ENCODE results near the gene CNTNAP5. TPM values are rescaled to one million over a fixed set of nuclear protein-coding genes. Genes with fewer than 3 reads are reported as not detected.
A peak's percentile ranks its signal among the peaks of the same experiment; 100 is the strongest.

The CNTNAP5 gene
- total and polyA plus RNA-seq, 2 of the 13 experiments (the other 11 are each of a cell fraction or from before 2014, with no cell fraction given): not detected

DNA sequence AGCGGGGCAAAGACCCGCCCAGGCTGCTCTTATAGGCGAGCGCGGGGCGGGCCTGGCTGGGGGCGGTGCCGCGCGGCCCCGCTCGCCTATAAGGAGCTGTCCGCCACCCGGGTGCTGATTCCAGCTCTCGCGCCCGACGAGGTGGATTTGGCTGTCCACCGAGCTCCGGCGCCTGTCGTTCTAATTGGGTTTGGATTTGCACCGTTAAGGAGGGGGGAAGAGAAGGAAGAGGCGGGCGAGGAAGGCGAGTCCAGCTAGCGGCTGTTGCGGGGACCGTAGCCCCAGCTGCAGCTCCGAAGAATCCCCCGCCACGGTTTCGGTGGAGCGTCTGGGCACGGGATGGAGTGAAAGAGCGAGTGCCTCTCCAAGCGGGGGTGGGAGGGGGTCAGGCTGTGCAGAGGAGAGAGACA lies at the start of gene CNTNAP5 (continued):
- TF ChIP-seq, protein P1, sequence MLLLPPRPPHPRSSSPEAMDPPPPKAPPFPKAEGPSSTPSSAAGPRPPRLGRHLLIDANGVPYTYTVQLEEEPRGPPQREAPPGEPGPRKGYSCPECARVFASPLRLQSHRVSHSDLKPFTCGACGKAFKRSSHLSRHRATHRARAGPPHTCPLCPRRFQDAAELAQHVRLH (CRISPR knock-in tag; IDR thresholded peaks at IDR 0.05; ENCODE audit: borderline replicate concordance, low read depth): no peak
- TF ChIP-seq, protein P2, sequence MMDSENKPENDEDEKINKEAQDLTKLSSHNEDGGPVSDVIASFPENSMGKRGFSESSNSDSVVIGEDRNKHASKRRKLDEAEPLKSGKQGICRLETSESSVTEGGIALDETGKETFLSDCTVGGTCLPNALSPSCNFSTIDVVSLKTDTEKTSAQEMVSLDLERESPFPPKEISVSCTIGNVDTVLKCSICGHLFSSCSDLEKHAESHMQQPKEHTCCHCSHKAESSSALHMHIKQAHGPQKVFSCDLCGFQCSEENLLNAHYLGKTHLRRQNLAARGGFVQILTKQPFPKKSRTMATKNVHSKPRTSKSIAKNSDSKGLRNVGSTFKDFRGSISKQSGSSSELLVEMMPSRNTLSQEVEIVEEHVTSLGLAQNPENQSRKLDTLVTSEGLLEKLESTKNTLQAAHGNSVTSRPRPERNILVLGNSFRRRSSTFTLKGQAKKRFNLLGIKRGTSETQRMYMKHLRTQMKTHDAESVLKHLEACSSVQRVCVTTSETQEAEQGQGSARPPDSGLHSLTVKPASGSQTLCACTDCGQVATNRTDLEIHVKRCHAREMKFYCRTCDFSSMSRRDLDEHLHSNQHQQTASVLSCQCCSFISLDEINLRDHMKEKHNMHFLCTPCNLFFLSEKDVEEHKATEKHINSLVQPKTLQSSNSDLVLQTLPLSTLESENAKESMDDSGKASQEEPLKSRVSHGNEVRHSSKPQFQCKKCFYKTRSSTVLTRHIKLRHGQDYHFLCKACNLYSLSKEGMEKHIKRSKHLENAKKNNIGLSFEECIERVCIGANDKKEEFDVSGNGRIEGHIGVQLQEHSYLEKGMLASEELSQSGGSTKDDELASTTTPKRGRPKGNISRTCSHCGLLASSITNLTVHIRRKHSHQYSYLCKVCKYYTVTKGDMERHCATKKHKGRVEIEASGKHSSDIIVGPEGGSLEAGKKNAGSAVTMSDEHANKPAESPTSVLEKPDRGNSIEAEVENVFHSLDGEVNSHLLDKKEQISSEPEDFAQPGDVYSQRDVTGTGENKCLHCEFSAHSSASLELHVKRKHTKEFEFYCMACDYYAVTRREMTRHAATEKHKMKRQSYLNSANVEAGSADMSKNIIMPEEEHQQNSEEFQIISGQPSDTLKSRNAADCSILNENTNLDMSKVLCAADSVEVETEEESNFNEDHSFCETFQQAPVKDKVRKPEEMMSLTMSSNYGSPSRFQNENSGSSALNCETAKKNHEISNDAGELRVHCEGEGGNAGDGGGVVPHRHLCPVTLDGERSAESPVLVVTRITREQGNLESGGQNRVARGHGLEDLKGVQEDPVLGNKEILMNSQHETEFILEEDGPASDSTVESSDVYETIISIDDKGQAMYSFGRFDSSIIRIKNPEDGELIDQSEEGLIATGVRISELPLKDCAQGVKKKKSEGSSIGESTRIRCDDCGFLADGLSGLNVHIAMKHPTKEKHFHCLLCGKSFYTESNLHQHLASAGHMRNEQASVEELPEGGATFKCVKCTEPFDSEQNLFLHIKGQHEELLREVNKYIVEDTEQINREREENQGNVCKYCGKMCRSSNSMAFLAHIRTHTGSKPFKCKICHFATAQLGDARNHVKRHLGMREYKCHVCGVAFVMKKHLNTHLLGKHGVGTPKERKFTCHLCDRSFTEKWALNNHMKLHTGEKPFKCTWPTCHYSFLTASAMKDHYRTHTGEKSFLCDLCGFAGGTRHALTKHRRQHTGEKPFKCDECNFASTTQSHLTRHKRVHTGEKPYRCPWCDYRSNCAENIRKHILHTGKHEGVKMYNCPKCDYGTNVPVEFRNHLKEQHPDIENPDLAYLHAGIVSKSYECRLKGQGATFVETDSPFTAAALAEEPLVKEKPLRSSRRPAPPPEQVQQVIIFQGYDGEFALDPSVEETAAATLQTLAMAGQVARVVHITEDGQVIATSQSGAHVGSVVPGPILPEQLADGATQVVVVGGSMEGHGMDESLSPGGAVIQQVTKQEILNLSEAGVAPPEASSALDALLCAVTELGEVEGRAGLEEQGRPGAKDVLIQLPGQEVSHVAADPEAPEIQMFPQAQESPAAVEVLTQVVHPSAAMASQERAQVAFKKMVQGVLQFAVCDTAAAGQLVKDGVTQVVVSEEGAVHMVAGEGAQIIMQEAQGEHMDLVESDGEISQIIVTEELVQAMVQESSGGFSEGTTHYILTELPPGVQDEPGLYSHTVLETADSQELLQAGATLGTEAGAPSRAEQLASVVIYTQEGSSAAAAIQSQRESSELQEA (CRISPR knock-in tag; IDR thresholded peaks at IDR 0.05; ENCODE audit: not compliant biosample characterization): no peak
- TF ChIP-seq HNRNPLL (IDR thresholded peaks at IDR 0.05; ENCODE audit: low read depth, low read length, poor library complexity, severe bottlenecking) (no peak), MXD4 (CRISPR knock-in tag; IDR thresholded peaks at IDR 0.05) (no peak), CENPT (CRISPR knock-in tag; IDR thresholded peaks at IDR 0.05; ENCODE audit: low read depth) (no peak), IRX3 (CRISPR knock-in tag; IDR thresholded peaks at IDR 0.05; ENCODE audit: borderline replicate concordance, low read depth) (no peak), ZNF124 (CRISPR knock-in tag; IDR thresholded peaks at IDR 0.05) (no peak), ZNF766 (CRISPR knock-in tag; IDR thresholded peaks at IDR 0.05; ENCODE audit: borderline replicate concordance) (no peak), KDM2A (CRISPR knock-in tag; IDR thresholded peaks at IDR 0.05; ENCODE audit: borderline replicate concordance, low read depth) (peak; percentile 40; the same call in 1 of the 2 replicates), ZNF563 (CRISPR knock-in tag; IDR thresholded peaks at IDR 0.05) (no peak), TGIF2 (CRISPR knock-in tag; IDR thresholded peaks at IDR 0.05) (no peak), CREM (IDR thresholded peaks at IDR 0.05) (no peak), CREM (CRISPR knock-in tag; IDR thresholded peaks at IDR 0.05) (no peak), ZNF230 (CRISPR knock-in tag; IDR thresholded peaks at IDR 0.05) (no peak)
- TF ChIP-seq, protein P3, sequence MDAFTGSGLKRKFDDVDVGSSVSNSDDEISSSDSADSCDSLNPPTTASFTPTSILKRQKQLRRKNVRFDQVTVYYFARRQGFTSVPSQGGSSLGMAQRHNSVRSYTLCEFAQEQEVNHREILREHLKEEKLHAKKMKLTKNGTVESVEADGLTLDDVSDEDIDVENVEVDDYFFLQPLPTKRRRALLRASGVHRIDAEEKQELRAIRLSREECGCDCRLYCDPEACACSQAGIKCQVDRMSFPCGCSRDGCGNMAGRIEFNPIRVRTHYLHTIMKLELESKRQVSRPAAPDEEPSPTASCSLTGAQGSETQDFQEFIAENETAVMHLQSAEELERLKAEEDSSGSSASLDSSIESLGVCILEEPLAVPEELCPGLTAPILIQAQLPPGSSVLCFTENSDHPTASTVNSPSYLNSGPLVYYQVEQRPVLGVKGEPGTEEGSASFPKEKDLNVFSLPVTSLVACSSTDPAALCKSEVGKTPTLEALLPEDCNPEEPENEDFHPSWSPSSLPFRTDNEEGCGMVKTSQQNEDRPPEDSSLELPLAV (CRISPR knock-in tag; conservative IDR thresholded peaks at IDR 0.05; ENCODE audit: low read depth): no peak
- TF ChIP-seq, protein P4, sequence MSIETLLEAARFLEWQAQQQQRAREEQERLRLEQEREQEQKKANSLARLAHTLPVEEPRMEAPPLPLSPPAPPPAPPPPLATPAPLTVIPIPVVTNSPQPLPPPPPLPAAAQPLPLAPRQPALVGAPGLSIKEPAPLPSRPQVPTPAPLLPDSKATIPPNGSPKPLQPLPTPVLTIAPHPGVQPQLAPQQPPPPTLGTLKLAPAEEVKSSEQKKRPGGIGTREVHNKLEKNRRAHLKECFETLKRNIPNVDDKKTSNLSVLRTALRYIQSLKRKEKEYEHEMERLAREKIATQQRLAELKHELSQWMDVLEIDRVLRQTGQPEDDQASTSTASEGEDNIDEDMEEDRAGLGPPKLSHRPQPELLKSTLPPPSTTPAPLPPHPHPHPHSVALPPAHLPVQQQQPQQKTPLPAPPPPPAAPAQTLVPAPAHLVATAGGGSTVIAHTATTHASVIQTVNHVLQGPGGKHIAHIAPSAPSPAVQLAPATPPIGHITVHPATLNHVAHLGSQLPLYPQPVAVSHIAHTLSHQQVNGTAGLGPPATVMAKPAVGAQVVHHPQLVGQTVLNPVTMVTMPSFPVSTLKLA (IDR thresholded peaks at IDR 0.05): no peak
- TF ChIP-seq, protein P5, sequence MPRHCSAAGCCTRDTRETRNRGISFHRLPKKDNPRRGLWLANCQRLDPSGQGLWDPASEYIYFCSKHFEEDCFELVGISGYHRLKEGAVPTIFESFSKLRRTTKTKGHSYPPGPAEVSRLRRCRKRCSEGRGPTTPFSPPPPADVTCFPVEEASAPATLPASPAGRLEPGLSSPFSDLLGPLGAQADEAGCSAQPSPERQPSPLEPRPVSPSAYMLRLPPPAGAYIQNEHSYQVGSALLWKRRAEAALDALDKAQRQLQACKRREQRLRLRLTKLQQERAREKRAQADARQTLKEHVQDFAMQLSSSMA (CRISPR knock-in tag; IDR thresholded peaks at IDR 0.05): no peak
